Lung (tissue), 12 donors: ENCODE results near the gene CCDC43. TPM values are rescaled to one million over a fixed set of nuclear protein-coding genes. Genes with fewer than 3 reads are reported as not detected.
"Not testable (repeated sequence)": the region's sequence is repeated elsewhere in the genome, so short reads cannot be mapped to it uniquely, and the experiment has no call there.

Source experiments
- ATAC-seq: fragments of 200-7000 bp; cut with Tn5 transposase; one replicate; pipeline ENCODE4 v1.9.1; 2020; ENCODE audit warnings: moderate number of reproducible peaks; ENCODE audit not compliant: insufficient read depth, low FRiP score
- DNase-seq, 3 donors: peaks; one replicate each; pipeline ENCODE4 v3.0.0-alpha.2; 2013 to 2017
- H3K27ac ChIP-seq, 2 donors: one replicate each; pipeline ENCODE4 v1.5.1; 2013; ENCODE audit warnings: mild to moderate bottlenecking in 2 of 2, moderate library complexity in 2 of 2, control low read depth in 1 of 2, inconsistent platforms in 1 of 2, low read depth in 1 of 2, low read length in 1 of 2
- H3K27me3 ChIP-seq, 3 donors: one replicate each; pipeline ENCODE4 v1.5.1; 2013; ENCODE audit warnings: low read length in 2 of 3; ENCODE audit not compliant: control insufficient read depth in 3 of 3, insufficient read depth in 3 of 3
- H3K36me3 ChIP-seq, 4 donors: one replicate each; pipeline ENCODE4 v1.5.1; 2013; ENCODE audit warnings: low read length in 4 of 4, mild to moderate bottlenecking in 1 of 4, moderate library complexity in 1 of 4; ENCODE audit not compliant: control insufficient read depth in 4 of 4, insufficient read depth in 4 of 4
- H3K4me1 ChIP-seq, 5 donors: one replicate each; pipeline ENCODE4 v1.5.1; 2013; ENCODE audit warnings: low read length in 5 of 5, mild to moderate bottlenecking in 2 of 5, moderate library complexity in 1 of 5; ENCODE audit not compliant: control insufficient read depth in 5 of 5, insufficient read depth in 5 of 5
- H3K4me3 ChIP-seq: one replicate; pipeline ENCODE4 v1.5.1; 2013; ENCODE audit warnings: mild to moderate bottlenecking, control low read depth, moderate library complexity
- H3K9ac ChIP-seq, 2 donors: one replicate each; pipeline ENCODE4 v1.5.1; 2013; ENCODE audit warnings: low read length in 2 of 2, control low read depth in 1 of 2; ENCODE audit not compliant: insufficient read depth in 1 of 2
- H3K9me3 ChIP-seq, 4 donors: one replicate each; pipeline ENCODE4 v1.5.1; 2013; ENCODE audit warnings: low read length in 3 of 4, mild to moderate bottlenecking in 1 of 4, moderate library complexity in 1 of 4; ENCODE audit not compliant: control insufficient read depth in 4 of 4, insufficient read depth in 3 of 4
- CTCF ChIP-seq: IDR thresholded peaks from 2 replicates; pipeline ENCODE4 v1.5.1; 2012; ENCODE audit warnings: mild to moderate bottlenecking; ENCODE audit errors: control extremely low read depth, extremely low read depth
- WGBS, 2 donors: extraction: QIAGEN DNeasy Blood & Tissue Kit; methylation state at CpG; one replicate each; pipeline ENCODE4 v1.1.7; 2013; 5-methylcytosine and 5-hydroxymethylcytosine counted together
- polyA plus RNA-seq, 2 donors: library from polyadenylated mRNA; stranded (reverse); fragments of 200-250 nt; gene quantifications; one replicate each; pipeline ENCODE4 v1.2.1, GENCODE V29; 2013
- total RNA-seq, 2 donors: library from RNA; depleted of rRNA in 1 of 2; stranded (reverse); fragments of >200 nt in 1 of 2; gene quantifications; one replicate each; pipeline ENCODE4 v1.2.1, GENCODE V29; 2014 to 2021
- donor health status: control.
- donor health status: control.
- donor health status: Bipolar disorder and iron deficiency.
- donor health status: healthy.
- donor health status: DM: yes; HTN: yes; CAD: no.

Gene CCDC43
- total and polyA plus RNA-seq, 4 donors, result 13.5 to 21.4 (median 18.7) TPM

DNA sequence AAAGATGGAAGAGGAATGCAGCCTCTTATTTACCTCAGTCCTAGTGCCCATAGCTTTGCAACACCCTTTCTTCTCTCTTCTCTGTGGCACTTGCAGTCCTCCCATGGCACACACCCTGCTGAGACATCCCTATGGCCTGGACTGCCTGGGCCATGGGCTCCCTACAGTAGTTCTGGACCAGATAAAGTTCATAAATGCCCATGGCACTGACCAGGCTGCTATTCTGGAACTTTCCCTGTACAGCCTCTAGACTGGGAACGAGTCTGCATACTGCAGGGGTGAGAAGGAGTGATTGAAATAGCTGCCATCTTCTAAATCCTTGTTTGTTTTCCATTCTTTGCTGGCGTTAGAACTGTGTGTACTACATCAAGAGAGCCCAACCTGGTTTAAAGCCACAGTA is 44.7 kb upstream of the CCDC43 start:
- Histone ChIP-seq H3K4me3 (no peak overlapping the region), H3K27ac (no peak overlapping the region), H3K9ac (no peak overlapping the region), H3K27me3 (no peaks in the 10 kb centered on the region), H3K36me3 (peaks cover 0 to 4% (median 3%) of the 10 kb centered on the region in 4 donors), H3K4me1 (no peaks in the 10 kb centered on the region), H3K9me3 (no peaks in the 10 kb centered on the region)
- DNase-seq (no peak), ATAC-seq (no peak)
- TF ChIP-seq CTCF, result no peak
- WGBS, 2 donors, result 84 to 87% methylated on average over 2 of the region's 2 CpGs

- DNase-seq, result no peak
- Histone ChIP-seq H3K9ac (no peak overlapping the region), H3K4me1 (no peaks in the 10 kb centered on the region), H3K9me3 (no peaks in the 10 kb centered on the region), H3K27ac (no peak overlapping the region), H3K36me3 (peaks cover 0 to 4% (median 3%) of the 10 kb centered on the region in 4 donors), H3K27me3 (no peaks in the 10 kb centered on the region), H3K4me3 (no peak overlapping the region)
- 80 to 83% methylated on average over 5 of the region's 5 CpGs for WGBS, 2 donors
- TF ChIP-seq CTCF, result no peak
- ATAC-seq, result no peak
These were observed 44.2 kb upstream of the CCDC43 start for GRCh38 chr17:44733753-44734152.

DNA sequence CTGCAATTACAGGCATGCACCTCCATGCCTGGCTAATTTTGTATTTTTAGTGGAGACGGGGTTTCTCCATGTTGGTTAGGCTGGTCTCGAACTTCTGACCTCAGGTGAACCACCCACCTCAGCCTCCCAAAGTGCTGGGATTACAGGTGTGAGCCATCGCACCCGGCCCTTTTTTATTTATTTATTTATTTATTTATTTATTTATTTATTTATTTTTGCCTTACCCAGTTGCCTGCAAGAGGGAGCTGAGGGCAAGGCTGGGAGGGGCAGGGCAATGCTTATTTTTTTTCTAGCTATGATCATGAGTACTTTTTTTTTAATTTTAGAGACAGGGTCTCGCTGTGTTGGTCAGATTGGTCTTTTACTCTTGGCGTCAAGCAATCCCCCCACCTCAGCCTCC is 36.5 kb upstream of the CCDC43 start:
- not testable (repeated sequence) for H3K4me1 ChIP-seq, H3K4me3 ChIP-seq, H3K9ac ChIP-seq, H3K27ac ChIP-seq, H3K9me3 ChIP-seq, H3K27me3 ChIP-seq, ATAC-seq, DNase-seq, H3K36me3 ChIP-seq
- WGBS, 2 donors, result 97 to 99% methylated on average over 6 of the region's 6 CpGs

GRCh38 chr17:44722254-44722653 is 32.7 kb upstream of the CCDC43 start:
- 90 to 97% methylated on average over 5 of the region's 5 CpGs for WGBS, 2 donors

More at GRCh38 chr17:44722254-44722653, 32.7 kb upstream of the CCDC43 start:
- DNase-seq (no peak), ATAC-seq (no peak)
- peaks cover 0 to 2% (median 0%) of the 10 kb centered on the region in 4 donors for H3K36me3 ChIP-seq
- no peak for TF ChIP-seq CTCF
- H3K4me1 ChIP-seq, result no peaks in the 10 kb centered on the region
- H3K9ac ChIP-seq, result no peak overlapping the region
- no peak overlapping the region for H3K4me3 ChIP-seq
- H3K9me3 ChIP-seq, result no peaks in the 10 kb centered on the region
- no peaks in the 10 kb centered on the region for H3K27me3 ChIP-seq
- no peak overlapping the region for H3K27ac ChIP-seq
